CD8-positive, alpha-beta memory T cell (primary cell): Measurements from ENCODE around the gene CCBE1. TPM values are rescaled to one million over a fixed set of nuclear protein-coding genes. Genes with fewer than 3 reads are reported as not detected.

Source experiments
- CTCF ChIA-PET: fragments of 350-600 bp; sonication (Branson Sonifier 250); formaldehyde crosslinking; loops from one replicate; lab custom pipeline; 2021; ENCODE audit warnings: antibody characterized with exemption; lab: Charles Lee
- POLR2A ChIA-PET: fragments of 350-600 bp; sonication (Branson Sonifier 250); formaldehyde crosslinking; loops from one replicate; lab custom pipeline; 2021; ENCODE audit warnings: antibody characterized with exemption; lab: Charles Lee
- DNase-seq, 5 donors: peaks; one replicate each; pipeline versions ENCODE4 v3.0.0 to v3.0.0-alpha.2; 2020 to 2022; ENCODE audit warnings: mixed read lengths in 1 of 5
- H3K27ac ChIP-seq: one replicate; pipeline ENCODE4 v1.7.0; 2013; ENCODE audit warnings: low read depth, mild to moderate bottlenecking, low read length, moderate library complexity
- H3K27me3 ChIP-seq: 2 replicates; pipeline ENCODE4 v1.7.0; 2013; ENCODE audit warnings: low read length, mild to moderate bottlenecking; ENCODE audit not compliant: insufficient read depth, poor library complexity, severe bottlenecking
- H3K36me3 ChIP-seq: 2 replicates; pipeline ENCODE4 v1.7.0; 2013; ENCODE audit warnings: mild to moderate bottlenecking, low read length, moderate library complexity; ENCODE audit not compliant: insufficient read depth
- H3K4me1 ChIP-seq: 2 replicates; pipeline ENCODE4 v1.7.0; 2013; ENCODE audit warnings: mild to moderate bottlenecking, low read length, moderate library complexity; ENCODE audit not compliant: insufficient read depth
- H3K4me3 ChIP-seq: 2 replicates; pipeline ENCODE4 v1.7.0; 2013; ENCODE audit warnings: mild to moderate bottlenecking, low read length
- H3K9me3 ChIP-seq: 2 replicates; pipeline ENCODE4 v1.7.0; 2013; ENCODE audit warnings: mild to moderate bottlenecking, low read length
- H3K27ac Mint-ChIP-seq, 8 donors: one replicate each; pipeline ENCODE4 v1.8.0; 2020 to 2021; ENCODE audit warnings: mixed read lengths in 8 of 8, mild to moderate bottlenecking in 6 of 8, inconsistent platforms in 3 of 8, moderate library complexity in 3 of 8
- H3K27me3 Mint-ChIP-seq, 2 donors: one replicate each; pipeline ENCODE4 v1.8.0; 2020 to 2021; ENCODE audit warnings: mixed read lengths in 2 of 2, mild to moderate bottlenecking in 1 of 2, moderate library complexity in 1 of 2
- H3K36me3 Mint-ChIP-seq, 3 donors: one replicate each; pipeline ENCODE4 v1.8.0; 2020 to 2021; ENCODE audit warnings: mixed read lengths in 3 of 3, inconsistent platforms in 1 of 3, mild to moderate bottlenecking in 1 of 3
- H3K4me1 Mint-ChIP-seq, 3 donors: one replicate each; pipeline ENCODE4 v1.8.0; 2020 to 2021; ENCODE audit warnings: mixed read lengths in 3 of 3, inconsistent platforms in 1 of 3, mild to moderate bottlenecking in 1 of 3
- H3K4me3 Mint-ChIP-seq, 7 donors: one replicate each; pipeline ENCODE4 v1.8.0; 2020 to 2021; ENCODE audit warnings: mixed read lengths in 7 of 7, mild to moderate bottlenecking in 6 of 7, moderate library complexity in 4 of 7, inconsistent platforms in 2 of 7
- H3K9me3 Mint-ChIP-seq, 5 donors: one replicate each; pipeline ENCODE4 v1.8.0; 2020 to 2022; ENCODE audit warnings: mixed read lengths in 5 of 5, mild to moderate bottlenecking in 3 of 5, moderate library complexity in 2 of 5, inconsistent platforms in 1 of 5
- polyA plus RNA-seq: library from polyadenylated mRNA; unstranded; fragments of 300-500 nt; fragmentation: Illumina TruSeq; gene quantifications from one replicate; pipeline ENCODE4 v1.2.3, GENCODE V29; 2021
- total RNA-seq, 2 experiments: library from RNA; stranded (reverse); gene quantifications; one replicate each; pipeline ENCODE4 v1.2.3, GENCODE V29; 2021

CCBE1 gene
- total and polyA plus RNA-seq, 3 experiments from 2014 or later, result not detected

- H3K27ac Mint-ChIP-seq, result no peak overlapping the region
- ChIA-PET CTCF (no interaction called here), POLR2A (no interaction called here)
Measured at GRCh38 chr18:59735269-59735860, 38.1 kb upstream of the CCBE1 start.

GRCh38 chr18:59733421-59733820 is 36.2 kb upstream of the CCBE1 start:
- Histone ChIP-seq H3K27ac (no peak overlapping the region), H3K4me1 (no peaks in the 10 kb centered on the region), H3K4me3 (no peak overlapping the region), H3K36me3 (no peaks in the 10 kb centered on the region), H3K9me3 (no peaks in the 10 kb centered on the region), H3K27me3 (no peaks in the 10 kb centered on the region)
- DNase-seq, result no peak
- POLR2A ChIA-PET, result no interaction called here
- Mint-ChIP-seq H3K27ac (peak overlapping the region in 1 of 8 donors; percentile 51), H3K27me3 (peaks cover 7 to 8% of the 10 kb centered on the region in 2 donors), H3K4me3 (no peak overlapping the region), H3K36me3 (no peaks in the 10 kb centered on the region), H3K9me3 (peaks cover 0 to 2% (median 0%) of the 10 kb centered on the region in 5 donors), H3K4me1 (no peaks in the 10 kb centered on the region)
- CTCF ChIA-PET, result no interaction called here

More at GRCh38 chr18:59735269-59735860, 38.1 kb upstream of the CCBE1 start:
- Mint-ChIP-seq H3K4me1 (no peaks in the 10 kb centered on the region), H3K4me3 (no peak overlapping the region), H3K27me3 (peaks cover 6 to 8% of the 10 kb centered on the region in 2 donors), H3K9me3 (peaks cover 0 to 8% (median 0%) of the 10 kb centered on the region in 5 donors), H3K36me3 (no peaks in the 10 kb centered on the region)
- H3K9me3 ChIP-seq, result no peaks in the 10 kb centered on the region
- H3K27me3 ChIP-seq, result no peaks in the 10 kb centered on the region
- no peak overlapping the region for H3K4me3 ChIP-seq
- no peaks in the 10 kb centered on the region for H3K36me3 ChIP-seq
- no peaks in the 10 kb centered on the region for H3K4me1 ChIP-seq
- no peak for DNase-seq
- H3K27ac ChIP-seq, result no peak overlapping the region

GRCh38 chr18:59730896-59731295 is 33.7 kb upstream of the CCBE1 start:
- Mint-ChIP-seq H3K4me1 (no peaks in the 10 kb centered on the region), H3K36me3 (no peaks in the 10 kb centered on the region), H3K27me3 (peaks cover 8 to 12% of the 10 kb centered on the region in 2 donors), H3K9me3 (no peaks in the 10 kb centered on the region), H3K27ac (no peak overlapping the region), H3K4me3 (no peak overlapping the region)
- CTCF ChIA-PET, result no interaction called here
- Histone ChIP-seq H3K4me1 (no peaks in the 10 kb centered on the region), H3K36me3 (no peaks in the 10 kb centered on the region), H3K9me3 (no peaks in the 10 kb centered on the region), H3K27me3 (no peaks in the 10 kb centered on the region), H3K4me3 (no peak overlapping the region), H3K27ac (no peak overlapping the region)
- POLR2A ChIA-PET, result no interaction called here
- no peak for DNase-seq

- CTCF ChIA-PET, result no interaction called here
- POLR2A ChIA-PET, result no interaction called here
Measured at GRCh38 chr18:59729781-59730180, 32.6 kb upstream of the CCBE1 start.

GRCh38 chr18:59728816-59729215 is 31.6 kb upstream of the CCBE1 start:
- H3K27me3 Mint-ChIP-seq, result peaks cover 3% of the 10 kb centered on the region in 2 donors
- no peaks in the 10 kb centered on the region for H3K9me3 ChIP-seq
- H3K27ac ChIP-seq, result no peak overlapping the region
- H3K4me3 ChIP-seq, result no peak overlapping the region
- POLR2A ChIA-PET, result no interaction called here
- CTCF ChIA-PET, result no interaction called here
- H3K4me3 Mint-ChIP-seq, result no peak overlapping the region
- no peak overlapping the region for H3K27ac Mint-ChIP-seq
- no peak for DNase-seq
- H3K4me1 ChIP-seq, result no peaks in the 10 kb centered on the region
- no peaks in the 10 kb centered on the region for H3K27me3 ChIP-seq
- H3K36me3 ChIP-seq, result no peaks in the 10 kb centered on the region
- H3K9me3 Mint-ChIP-seq, result peaks cover 0 to 4% (median 0%) of the 10 kb centered on the region in 5 donors
- no peaks in the 10 kb centered on the region for H3K36me3 Mint-ChIP-seq
- no peaks in the 10 kb centered on the region for H3K4me1 Mint-ChIP-seq

More at GRCh38 chr18:59729781-59730180, 32.6 kb upstream of the CCBE1 start:
- no peak for DNase-seq
- Histone ChIP-seq H3K4me1 (no peaks in the 10 kb centered on the region), H3K9me3 (no peaks in the 10 kb centered on the region), H3K27me3 (no peaks in the 10 kb centered on the region), H3K4me3 (no peak overlapping the region), H3K27ac (no peak overlapping the region), H3K36me3 (no peaks in the 10 kb centered on the region)
- Mint-ChIP-seq H3K27me3 (peaks cover 3 to 8% of the 10 kb centered on the region in 2 donors), H3K27ac (no peak overlapping the region), H3K4me1 (no peaks in the 10 kb centered on the region), H3K9me3 (peaks cover 0 to 4% (median 0%) of the 10 kb centered on the region in 5 donors), H3K4me3 (no peak overlapping the region), H3K36me3 (no peaks in the 10 kb centered on the region)

GRCh38 chr18:59725142-59725541 is 27.9 kb upstream of the CCBE1 start:
- H3K4me3 Mint-ChIP-seq, result no peak overlapping the region
- ChIA-PET CTCF (no interaction called here), POLR2A (no interaction called here)
- no peak overlapping the region for H3K27ac ChIP-seq
- peaks cover 0 to 4% (median 0%) of the 10 kb centered on the region in 5 donors for H3K9me3 Mint-ChIP-seq
- H3K9me3 ChIP-seq, result no peaks in the 10 kb centered on the region
- peaks cover 2 to 3% of the 10 kb centered on the region in 2 donors for H3K27me3 Mint-ChIP-seq
- no peaks in the 10 kb centered on the region for H3K4me1 ChIP-seq
- H3K36me3 ChIP-seq, result no peaks in the 10 kb centered on the region
- no peak for DNase-seq
- H3K36me3 Mint-ChIP-seq, result no peaks in the 10 kb centered on the region
- no peak overlapping the region for H3K27ac Mint-ChIP-seq
- H3K27me3 ChIP-seq, result no peaks in the 10 kb centered on the region
- no peak overlapping the region for H3K4me3 ChIP-seq
- H3K4me1 Mint-ChIP-seq, result no peaks in the 10 kb centered on the region

GRCh38 chr18:59724103-59724502 is 26.9 kb upstream of the CCBE1 start:
- DNase-seq, result no peak
- Histone ChIP-seq H3K4me3 (no peak overlapping the region), H3K27me3 (no peaks in the 10 kb centered on the region), H3K27ac (no peak overlapping the region), H3K9me3 (no peaks in the 10 kb centered on the region), H3K4me1 (no peaks in the 10 kb centered on the region), H3K36me3 (no peaks in the 10 kb centered on the region)
- H3K4me1 Mint-ChIP-seq, result no peaks in the 10 kb centered on the region
- H3K9me3 Mint-ChIP-seq, result peaks cover 0 to 4% (median 0%) of the 10 kb centered on the region in 5 donors
- peaks cover 2 to 3% of the 10 kb centered on the region in 2 donors for H3K27me3 Mint-ChIP-seq
- no peaks in the 10 kb centered on the region for H3K36me3 Mint-ChIP-seq
- no peak overlapping the region for H3K27ac Mint-ChIP-seq
- ChIA-PET POLR2A (no interaction called here), CTCF (no interaction called here)
- H3K4me3 Mint-ChIP-seq, result no peak overlapping the region

GRCh38 chr18:59721931-59722330 is 24.7 kb upstream of the CCBE1 start:
- Histone ChIP-seq H3K9me3 (no peaks in the 10 kb centered on the region), H3K4me3 (no peak overlapping the region), H3K27ac (no peak overlapping the region), H3K27me3 (no peaks in the 10 kb centered on the region), H3K4me1 (no peaks in the 10 kb centered on the region), H3K36me3 (no peaks in the 10 kb centered on the region)
- Mint-ChIP-seq H3K4me1 (no peaks in the 10 kb centered on the region), H3K27me3 (peaks cover 0 to 3% of the 10 kb centered on the region in 2 donors), H3K9me3 (peaks cover 0 to 6% (median 0%) of the 10 kb centered on the region in 5 donors), H3K27ac (no peak overlapping the region), H3K4me3 (no peak overlapping the region), H3K36me3 (no peaks in the 10 kb centered on the region)
- POLR2A ChIA-PET, result no interaction called here
- no peak for DNase-seq
- CTCF ChIA-PET, result no interaction called here
